ENCODE data around the gene ZBTB49.
A peak's percentile ranks its signal among the peaks of the same experiment; 100 is the strongest.

The ZBTB49 gene

GRCh38 chr4:4296283-4296846, 6.3 kb downstream of the ZBTB49 start:
- DNase-seq (ENCODE audit: low read depth), result no peak
- H3K4me3 ChIP-seq (ENCODE audit: low read depth, low read length), result no peak overlapping the region
- no peak for TF ChIP-seq CTCF (conservative IDR thresholded peaks at IDR 0.05; ENCODE audit: low read depth, low read length)

- DNase-seq (ENCODE audit: low read depth), result no peak
- H3K4me3 ChIP-seq (ENCODE audit: low read depth, low read length), result no peak overlapping the region
- TF ChIP-seq CTCF (conservative IDR thresholded peaks at IDR 0.05; ENCODE audit: low read depth, low read length), result no peak
Measured at GRCh38 chr4:4299006-4299405, 9.0 kb downstream of the ZBTB49 start.

- DNase-seq (ENCODE audit: low read depth), result no peak
- H3K4me3 ChIP-seq (ENCODE audit: low read depth, low read length), result no peak overlapping the region
- TF ChIP-seq CTCF (conservative IDR thresholded peaks at IDR 0.05; ENCODE audit: low read depth, low read length), result no peak
Measured at GRCh38 chr4:4302001-4302400, 11.9 kb downstream of the ZBTB49 start.

GRCh38 chr4:4302416-4302815, 12.4 kb downstream of the ZBTB49 start:
- H3K4me3 ChIP-seq (ENCODE audit: low read depth, low read length), result no peak overlapping the region
- TF ChIP-seq CTCF (conservative IDR thresholded peaks at IDR 0.05; ENCODE audit: low read depth, low read length), result no peak
- no peak for DNase-seq (ENCODE audit: low read depth)

- DNase-seq (ENCODE audit: low read depth), result no peak
- TF ChIP-seq CTCF (conservative IDR thresholded peaks at IDR 0.05; ENCODE audit: low read depth, low read length), result no peak
- no peak overlapping the region for H3K4me3 ChIP-seq (ENCODE audit: low read depth, low read length)
Measured at GRCh38 chr4:4306920-4307319, 16.9 kb downstream of the ZBTB49 start.

- no peak for TF ChIP-seq CTCF (conservative IDR thresholded peaks at IDR 0.05; ENCODE audit: low read depth, low read length)
- no peak overlapping the region for H3K4me3 ChIP-seq (ENCODE audit: low read depth, low read length)
- DNase-seq (ENCODE audit: low read depth), result peak; percentile 43
Measured at GRCh38 chr4:4308800-4309441, 18.9 kb downstream of the ZBTB49 start.

GRCh38 chr4:4311193-4311592, 21.1 kb downstream of the ZBTB49 start:
- TF ChIP-seq CTCF (conservative IDR thresholded peaks at IDR 0.05; ENCODE audit: low read depth, low read length), result no peak
- no peak for DNase-seq (ENCODE audit: low read depth)
- no peak overlapping the region for H3K4me3 ChIP-seq (ENCODE audit: low read depth, low read length)
